ENCODE data around the gene TCF7L1. TPM values are rescaled to one million over a fixed set of nuclear protein-coding genes. Genes with fewer than 3 reads are reported as not detected.
A peak's percentile ranks its signal among the peaks of the same experiment; 100 is the strongest.
"Not testable (repeated sequence)": the region's sequence is repeated elsewhere in the genome, so short reads cannot be mapped to it uniquely, and the experiment has no call there.

TCF7L1 gene
- total RNA-seq, 1 donor from 2014 or later = 4.3 TPM

GRCh38 chr2:85277416-85278158 lies 144.4 kb downstream of the TCF7L1 start:
- peak; percentile 96 for DNase-seq (ENCODE audit: low spot score)

GRCh38 chr2:85278361-85278760 lies 145.2 kb downstream of the TCF7L1 start:
- DNase-seq (ENCODE audit: low spot score) = no peak

GRCh38 chr2:85281553-85281952 lies 148.4 kb downstream of the TCF7L1 start:
- no peak for DNase-seq (ENCODE audit: low spot score)

GRCh38 chr2:85282914-85283313 lies 149.7 kb downstream of the TCF7L1 start:
- no peak for DNase-seq (ENCODE audit: low spot score)

GRCh38 chr2:85283641-85284040 lies 150.4 kb downstream of the TCF7L1 start:
- DNase-seq (ENCODE audit: low spot score) = no peak

- no peak for DNase-seq (ENCODE audit: low spot score)
Measured at GRCh38 chr2:85286918-85287317, 153.7 kb downstream of the TCF7L1 start.

GRCh38 chr2:85287721-85288120 lies 154.5 kb downstream of the TCF7L1 start:
- no peak for DNase-seq (ENCODE audit: low spot score)

- peak; percentile 58 for DNase-seq (ENCODE audit: low spot score)
Measured at GRCh38 chr2:85288244-85288725, 155.1 kb downstream of the TCF7L1 start.

- no peak for DNase-seq (ENCODE audit: low spot score)
Measured at GRCh38 chr2:85291425-85292023, 158.3 kb downstream of the TCF7L1 start.

GRCh38 chr2:85302121-85302520 lies 168.9 kb downstream of the TCF7L1 start:
- DNase-seq (ENCODE audit: low spot score) = no peak

- no peak for DNase-seq (ENCODE audit: low spot score)
Measured at GRCh38 chr2:85303780-85304531, 170.8 kb downstream of the TCF7L1 start.

GRCh38 chr2:85307527-85307897 lies 174.3 kb downstream of the TCF7L1 start:
- no peak for DNase-seq (ENCODE audit: low spot score)

- DNase-seq (ENCODE audit: low spot score) = no peak
Measured at GRCh38 chr2:85308201-85308600, 175.0 kb downstream of the TCF7L1 start.

GRCh38 chr2:85308896-85309555 lies 175.8 kb downstream of the TCF7L1 start:
- no peak for DNase-seq (ENCODE audit: low spot score)

GRCh38 chr2:85309699-85310321 lies 176.6 kb downstream of the TCF7L1 start:
- DNase-seq (ENCODE audit: low spot score) = no peak

- DNase-seq (ENCODE audit: low spot score) = no peak
Measured at GRCh38 chr2:85310330-85310729, 177.1 kb downstream of the TCF7L1 start.

GRCh38 chr2:85312404-85312803 lies 179.2 kb downstream of the TCF7L1 start:
- DNase-seq (ENCODE audit: low spot score) = no peak

GRCh38 chr2:85314884-85315242 lies 181.7 kb downstream of the TCF7L1 start:
- no peak for DNase-seq (ENCODE audit: low spot score)

GRCh38 chr2:85315921-85316320 lies 182.7 kb downstream of the TCF7L1 start:
- not testable (repeated sequence) for DNase-seq (ENCODE audit: low spot score)

GRCh38 chr2:85318222-85319074 lies 185.3 kb downstream of the TCF7L1 start:
- peak; percentile 90 for DNase-seq (ENCODE audit: low spot score)

GRCh38 chr2:85319796-85320195 lies 186.6 kb downstream of the TCF7L1 start:
- no peak for DNase-seq (ENCODE audit: low spot score)

Data from umbilical cord (tissue), 2 donors.